ENCODE measurements around the gene UBXN2A.
"Not testable (repeated sequence)": the region's sequence is repeated elsewhere in the genome, so short reads cannot be mapped to it uniquely, and the experiment has no call there.

The UBXN2A gene

DNA sequence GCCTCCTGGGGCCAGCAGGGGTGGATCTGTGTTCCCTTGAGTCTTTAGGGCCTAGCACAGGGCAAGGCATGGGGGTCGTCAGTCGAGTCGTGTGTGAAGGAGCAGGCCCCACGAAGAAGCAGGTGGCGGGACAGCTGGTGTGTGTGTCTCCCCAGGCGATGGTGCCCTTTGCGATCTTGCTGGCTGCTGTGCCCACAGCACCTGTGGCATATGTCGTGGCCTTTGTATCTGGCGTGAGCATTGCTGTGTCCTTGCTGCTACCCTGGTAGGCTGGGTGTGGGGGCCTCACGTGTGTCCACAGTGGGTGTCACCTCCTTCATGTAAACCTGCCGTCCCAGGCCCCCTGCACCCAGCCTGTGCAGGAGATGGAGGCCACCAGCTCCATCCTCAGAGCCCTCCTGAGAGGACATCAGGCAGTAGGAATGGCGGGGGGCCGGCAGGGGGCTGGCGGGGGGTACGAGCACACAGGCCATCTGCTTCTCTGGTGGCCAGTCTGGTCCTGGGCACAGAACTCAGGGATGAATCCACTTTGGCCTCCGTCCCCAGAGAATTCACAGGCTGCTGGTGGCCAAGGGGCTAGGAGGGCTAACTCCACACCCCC lies 82.8 kb downstream of the UBXN2A start:
- Histone ChIP-seq H3K4me1 (peaks cover 14% of the 10 kb centered on the region), H3K27me3 (ENCODE audit: low read depth) (no peaks in the 10 kb centered on the region), H3K4me3 (no peak overlapping the region), H3K9me3 (no peaks in the 10 kb centered on the region), H3K36me3 (replicated peaks) (peaks cover 8% of the 10 kb centered on the region)
- no peak for DNase-seq (ENCODE audit: low spot score in 2 of 2)
- in situ Hi-C loops (cut with MboI; ENCODE audit: low sequenced_read_pairs), result no loop called here

DNA sequence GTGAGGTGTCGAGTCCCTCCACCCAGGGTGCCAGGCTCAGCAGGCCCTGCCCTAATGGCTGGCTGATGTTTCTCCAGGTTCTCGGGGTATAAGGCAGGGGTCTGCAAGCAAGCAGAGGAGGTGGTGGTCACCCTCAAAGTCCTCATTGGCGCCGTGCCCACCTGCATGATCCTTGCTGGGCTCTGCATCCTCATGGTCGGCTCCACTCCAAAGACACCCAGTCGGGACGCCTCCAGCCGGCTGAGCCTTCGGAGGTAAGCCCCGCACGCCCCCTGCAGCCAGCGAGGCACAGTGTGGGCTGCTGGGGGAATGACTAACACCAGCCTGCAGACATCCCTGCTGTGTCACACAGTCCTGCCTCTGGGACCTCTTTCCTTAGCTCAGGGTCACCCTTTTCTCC lies 83.8 kb downstream of the UBXN2A start:
- no peak for DNase-seq (ENCODE audit: low spot score in 2 of 2)
- H3K36me3 ChIP-seq (replicated peaks), result peaks cover 13% of the 10 kb centered on the region
- no peak overlapping the region for H3K4me3 ChIP-seq
- no peaks in the 10 kb centered on the region for H3K9me3 ChIP-seq
- H3K27me3 ChIP-seq (ENCODE audit: low read depth), result no peaks in the 10 kb centered on the region
- in situ Hi-C loops (cut with MboI; ENCODE audit: low sequenced_read_pairs), result no loop called here
- peaks cover 14% of the 10 kb centered on the region for H3K4me1 ChIP-seq

DNA sequence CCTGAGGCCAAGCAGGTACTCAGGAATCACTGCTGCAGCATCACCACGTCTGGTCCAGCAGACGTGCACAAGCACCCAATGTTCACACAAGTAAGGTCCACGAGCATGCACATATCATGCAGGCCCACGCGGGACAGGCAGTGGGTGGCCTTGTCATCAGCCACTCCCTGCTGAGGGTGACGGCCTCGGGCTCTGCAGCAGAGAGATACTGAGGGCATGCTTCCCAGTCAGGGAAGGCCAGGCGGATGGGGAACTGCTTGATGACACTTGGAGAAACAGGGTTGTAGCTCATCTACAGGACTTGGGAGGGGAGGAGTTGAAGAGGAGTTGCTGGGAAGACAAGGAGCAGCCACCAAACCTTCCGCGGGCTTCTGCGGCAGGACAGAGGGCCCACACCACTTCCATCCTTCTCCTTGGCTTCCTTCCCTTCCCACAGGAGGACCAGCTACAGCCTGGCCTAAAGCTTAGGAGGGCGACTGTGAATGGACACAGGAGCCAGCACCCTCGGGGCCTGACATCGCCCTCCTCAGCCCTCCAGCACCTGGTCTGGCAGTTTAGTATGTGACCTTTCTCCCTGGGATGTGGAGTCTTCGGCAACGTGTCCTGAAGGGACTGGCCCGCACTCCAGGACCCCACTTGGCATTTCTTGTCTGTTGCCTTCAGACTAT lies 84.9 kb downstream of the UBXN2A start:
- Histone ChIP-seq H3K4me1 (peaks cover 14% of the 10 kb centered on the region), H3K27me3 (ENCODE audit: low read depth) (no peaks in the 10 kb centered on the region), H3K4me3 (no peak overlapping the region), H3K36me3 (replicated peaks) (peaks cover 23% of the 10 kb centered on the region), H3K9me3 (no peaks in the 10 kb centered on the region)
- in situ Hi-C loops (cut with MboI; ENCODE audit: low sequenced_read_pairs), result no loop called here
- DNase-seq (ENCODE audit: low spot score in 2 of 2), result no peak

DNA sequence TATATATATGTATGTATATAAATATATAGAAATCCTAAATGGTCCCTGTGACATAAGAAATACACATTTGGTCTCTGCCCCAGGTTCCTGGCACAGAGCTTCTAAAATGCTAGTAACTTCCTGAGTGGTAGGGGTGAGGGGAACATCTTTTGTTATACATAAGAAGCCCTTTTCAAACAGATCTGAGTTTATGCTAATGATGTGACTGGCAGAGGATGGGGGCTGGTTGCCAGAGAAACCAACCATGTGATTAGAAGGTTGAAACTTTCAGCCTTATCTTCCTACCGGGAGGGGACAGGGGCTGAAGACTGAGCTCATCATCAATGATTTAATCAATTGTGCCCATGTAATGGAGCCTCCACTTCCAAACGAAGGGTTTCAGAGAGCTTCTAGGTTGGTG lies 86.0 kb downstream of the UBXN2A start:
- in situ Hi-C loops (cut with MboI; ENCODE audit: low sequenced_read_pairs), result no loop called here
- Histone ChIP-seq H3K27me3 (ENCODE audit: low read depth) (no peaks in the 10 kb centered on the region), H3K9me3 (no peaks in the 10 kb centered on the region), H3K4me1 (peaks cover 12% of the 10 kb centered on the region), H3K36me3 (replicated peaks) (peaks cover 34% of the 10 kb centered on the region), H3K4me3 (no peak overlapping the region)
- DNase-seq (ENCODE audit: low spot score in 2 of 2), result peak; percentile 74 to 95

DNA sequence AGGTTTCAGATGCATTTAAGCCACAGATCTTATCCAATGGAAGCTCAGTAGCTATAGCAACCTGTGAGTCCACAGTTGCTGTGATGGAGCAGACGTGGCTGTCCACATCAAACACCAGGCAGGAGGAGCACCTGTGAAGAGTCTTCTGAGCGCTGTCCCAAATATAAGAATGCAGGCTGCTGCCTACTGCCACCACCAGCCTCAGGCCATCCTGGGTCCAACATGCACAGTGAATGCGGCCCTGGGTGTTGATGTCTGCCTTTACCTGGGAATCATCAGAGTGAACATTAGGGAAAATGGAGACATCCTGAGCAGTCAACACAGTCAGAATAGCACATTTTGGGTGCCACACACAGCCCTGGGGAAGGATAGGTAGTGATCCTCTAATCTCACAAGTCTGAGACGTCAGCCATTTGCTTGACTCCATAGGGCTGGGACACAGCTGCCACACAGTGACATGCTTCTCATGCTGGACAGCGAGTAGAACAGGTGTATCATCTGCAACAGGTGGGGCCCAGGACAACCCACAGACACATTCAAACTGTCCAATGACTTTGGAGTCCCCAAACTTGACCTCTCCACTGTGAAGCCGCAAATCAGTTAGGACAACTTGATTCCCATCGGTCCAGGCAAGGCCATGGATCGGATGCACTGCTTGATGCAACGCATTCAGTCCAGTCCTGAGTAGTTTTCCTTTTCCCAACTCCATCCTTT lies 98.7 kb downstream of the UBXN2A start:
- Histone ChIP-seq H3K36me3 (replicated peaks) (peaks cover 23% of the 10 kb centered on the region), H3K27me3 (ENCODE audit: low read depth) (no peaks in the 10 kb centered on the region), H3K4me1 (no peaks in the 10 kb centered on the region; the same call in 1 of the 2 replicates), H3K9me3 (no peaks in the 10 kb centered on the region), H3K4me3 (no peak overlapping the region)
- in situ Hi-C loops (cut with MboI; ENCODE audit: low sequenced_read_pairs), result no loop called here
- DNase-seq (ENCODE audit: low spot score in 2 of 2), result no peak

DNA sequence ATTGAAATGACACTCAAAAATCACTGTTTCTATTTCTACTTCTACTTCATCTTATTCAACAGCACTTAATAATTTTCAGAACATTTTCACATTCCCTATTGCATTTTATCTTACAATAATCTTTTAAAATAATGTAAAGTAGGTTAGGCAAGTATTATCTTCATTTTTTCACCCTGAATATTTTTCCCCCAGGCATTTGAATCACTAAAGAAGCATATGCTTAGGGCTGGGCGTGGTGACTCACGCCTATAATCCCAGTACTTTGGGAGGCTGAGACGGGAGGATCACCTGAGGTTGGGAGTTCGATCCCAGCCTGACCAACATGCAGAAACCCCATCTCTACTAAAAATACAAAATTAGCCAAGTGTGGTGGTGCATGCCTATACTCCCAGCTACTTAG lies 100.2 kb downstream of the UBXN2A start:
- DNase-seq (ENCODE audit: low spot score in 2 of 2), result no peak
- H3K4me3 ChIP-seq, result no peak overlapping the region
- no peaks in the 10 kb centered on the region for H3K27me3 ChIP-seq (ENCODE audit: low read depth)
- peaks cover 23% of the 10 kb centered on the region for H3K36me3 ChIP-seq (replicated peaks)
- H3K9me3 ChIP-seq, result no peaks in the 10 kb centered on the region
- no peaks in the 10 kb centered on the region for H3K4me1 ChIP-seq
- in situ Hi-C loops (cut with MboI; ENCODE audit: low sequenced_read_pairs), result no loop called here

DNA sequence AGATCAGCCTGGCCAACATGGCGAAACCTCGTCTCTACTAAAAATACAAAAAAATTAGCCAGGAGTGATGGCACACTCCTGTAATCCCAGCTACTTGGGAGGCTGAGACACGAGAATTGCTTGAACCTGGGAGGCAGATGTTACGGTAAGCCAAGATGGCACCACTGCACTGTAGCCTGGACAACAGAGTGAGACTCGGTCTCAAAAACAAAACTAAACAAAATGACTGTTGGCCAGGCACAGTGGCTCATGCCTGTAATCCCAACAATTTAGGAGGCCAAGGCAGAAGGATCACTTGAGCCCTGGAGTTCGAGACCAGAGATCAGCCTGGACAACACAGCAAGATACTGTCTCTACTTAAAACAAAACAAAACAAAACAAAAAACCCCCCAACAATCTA lies 102.9 kb downstream of the UBXN2A start:
- H3K4me3 ChIP-seq; in situ Hi-C loops (cut with MboI; ENCODE audit: low sequenced_read_pairs); H3K4me1 ChIP-seq; DNase-seq (ENCODE audit: low spot score in 2 of 2); H3K27me3 ChIP-seq (ENCODE audit: low read depth); H3K9me3 ChIP-seq: not testable (repeated sequence)
- peaks cover 12% of the 10 kb centered on the region for H3K36me3 ChIP-seq (replicated peaks)

DNA sequence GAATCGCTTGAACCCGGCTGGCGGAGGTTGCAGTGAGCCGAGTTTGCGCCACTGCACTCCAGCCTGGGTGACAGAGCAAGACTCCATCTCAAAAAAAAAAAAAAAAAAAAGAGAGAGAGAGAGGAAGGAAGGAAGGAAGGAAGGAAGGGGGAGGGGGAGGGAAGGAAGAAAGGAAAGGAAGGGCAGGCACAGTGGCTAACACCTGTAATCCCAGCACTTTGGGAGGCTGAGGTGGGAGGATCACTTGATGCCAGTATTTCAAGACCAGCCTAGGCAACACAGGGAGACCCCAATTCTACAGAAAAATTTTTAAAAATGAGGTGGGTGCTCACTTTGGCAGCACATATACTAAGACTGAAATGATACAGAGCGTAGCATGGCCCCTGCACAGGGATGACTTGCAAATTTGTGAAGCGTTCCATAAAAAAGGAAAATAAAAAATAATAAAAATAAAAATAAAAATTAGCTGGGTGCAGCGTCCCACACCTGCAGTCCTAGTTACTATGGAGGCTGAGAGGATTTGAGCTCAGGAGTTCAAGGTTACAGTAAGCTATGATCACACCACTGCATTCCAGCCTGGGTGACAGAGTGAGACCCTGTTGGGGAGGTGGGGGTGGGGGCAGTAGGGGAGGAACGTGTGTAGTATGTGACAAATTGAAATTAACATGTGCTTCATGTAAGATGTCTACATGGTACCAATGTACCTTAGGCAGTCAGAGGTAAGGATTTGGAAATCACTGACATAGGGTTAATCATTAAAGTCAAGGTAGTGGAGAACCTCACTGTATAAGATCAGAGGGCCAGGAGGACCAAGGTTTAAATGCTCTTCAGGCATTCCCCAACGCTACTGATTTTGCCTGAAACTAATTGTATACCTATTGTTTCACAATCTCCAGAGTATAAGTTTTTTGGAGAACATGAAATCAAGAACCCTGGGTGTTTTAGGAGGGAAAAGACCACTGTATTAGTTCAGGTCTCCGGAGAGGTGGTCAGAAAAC lies 105.5 kb downstream of the UBXN2A start:
- Histone ChIP-seq H3K36me3 (replicated peaks) (no peaks in the 10 kb centered on the region), H3K9me3 (no peaks in the 10 kb centered on the region), H3K27me3 (ENCODE audit: low read depth) (no peaks in the 10 kb centered on the region), H3K4me1 (peaks cover 15% of the 10 kb centered on the region), H3K4me3 (peak overlapping the region; percentile 63)
- DNase-seq (ENCODE audit: low spot score in 2 of 2), result no peak
- in situ Hi-C loops (cut with MboI; ENCODE audit: low sequenced_read_pairs), result no loop called here

DNA sequence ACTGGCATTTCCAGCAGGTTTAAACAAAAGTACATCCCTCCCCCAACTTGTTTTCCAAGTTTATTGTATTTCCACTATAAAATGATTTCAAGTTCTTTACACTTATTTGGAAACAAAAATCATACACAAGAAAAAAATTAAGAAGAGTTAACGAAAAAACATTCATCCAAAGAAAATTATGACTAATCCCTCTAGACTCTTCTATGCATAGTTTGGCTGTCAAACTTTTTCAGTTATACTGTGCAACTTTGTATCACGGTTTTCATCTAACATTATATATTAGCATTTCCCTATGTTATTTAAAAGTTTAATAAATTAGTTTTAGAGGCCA lies 106.3 kb downstream of the UBXN2A start:
- H3K4me3 ChIP-seq, result peak overlapping the region; percentile 63
- H3K36me3 ChIP-seq (replicated peaks), result no peaks in the 10 kb centered on the region
- in situ Hi-C loops (cut with MboI; ENCODE audit: low sequenced_read_pairs), result no loop called here
- DNase-seq (ENCODE audit: low spot score in 2 of 2), result peak in 1 of 2 experiments; percentile 3
- H3K27me3 ChIP-seq (ENCODE audit: low read depth), result no peaks in the 10 kb centered on the region
- H3K4me1 ChIP-seq, result peaks cover 15% of the 10 kb centered on the region
- H3K9me3 ChIP-seq, result no peaks in the 10 kb centered on the region

DNA sequence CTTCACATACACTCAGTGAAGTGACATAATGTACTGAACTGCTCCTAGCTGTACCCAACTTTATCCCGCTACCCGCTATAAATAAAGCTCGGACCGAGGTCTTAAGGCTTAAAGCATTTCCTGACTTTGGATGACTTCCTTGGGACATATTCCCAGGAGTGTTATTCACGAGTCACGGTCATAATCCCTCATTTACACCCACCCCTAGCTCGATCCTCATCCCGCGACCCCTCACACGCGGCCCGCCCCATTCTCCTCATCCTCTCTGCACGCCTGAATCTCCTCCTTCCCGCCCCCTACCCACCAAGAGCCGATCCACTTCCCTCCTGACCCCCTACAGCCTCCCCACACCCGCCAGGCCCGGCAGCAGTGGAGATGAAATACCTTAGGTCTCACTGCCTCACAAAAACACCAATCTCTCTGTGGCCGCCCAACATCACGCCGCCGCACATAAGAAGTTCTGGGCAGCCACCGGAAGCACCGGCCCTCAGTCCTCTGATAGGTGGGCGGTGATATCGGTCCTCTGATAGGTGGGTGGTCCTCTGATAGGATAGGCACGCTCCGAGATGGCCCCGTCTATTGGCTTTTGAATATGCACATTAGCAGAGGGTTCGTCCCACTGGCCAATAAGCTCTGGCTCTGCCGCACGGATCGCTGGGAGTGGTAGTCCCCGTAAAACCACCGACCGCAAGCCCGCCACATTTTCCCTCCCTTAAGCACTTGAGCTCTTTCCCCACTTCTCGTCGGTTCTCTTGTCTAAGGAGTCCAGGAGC lies 106.9 kb downstream of the UBXN2A start, which contains the start of gene WDCP:
Gene WDCP (minus strand): TSS at position 462 of the 773 bp plus-strand sequence. CDS start 7,897 bp downstream, outside the sequence.
- peak within 1 kb of the TSS; percentile 63 for H3K4me3 ChIP-seq
- no peaks in the 10 kb centered on the region for H3K27me3 ChIP-seq (ENCODE audit: low read depth)
- H3K4me1 ChIP-seq, result peaks cover 15% of the 10 kb centered on the region
- in situ Hi-C loops (cut with MboI; ENCODE audit: low sequenced_read_pairs), result no loop called here
- H3K9me3 ChIP-seq, result no peaks in the 10 kb centered on the region
- DNase-seq (ENCODE audit: low spot score in 2 of 2), result peak; percentile 97 to 99
- no peaks in the 10 kb centered on the region for H3K36me3 ChIP-seq (replicated peaks)

DNA sequence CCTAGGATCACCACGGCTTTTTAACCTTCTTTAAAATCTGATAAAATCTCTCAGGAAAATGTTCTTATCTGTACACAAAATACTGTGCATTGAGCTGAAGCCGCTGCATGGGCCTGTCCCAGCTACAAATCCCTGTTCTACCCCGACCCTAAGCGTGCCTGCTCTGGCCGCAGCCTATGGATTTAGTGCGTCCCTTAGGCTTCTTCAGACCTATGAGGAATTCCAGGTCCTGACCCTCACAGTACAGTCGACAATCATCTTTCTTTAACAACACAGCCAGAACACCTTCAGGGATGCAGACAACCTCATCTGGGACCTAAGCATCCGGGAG lies 107.4 kb downstream of the UBXN2A start:
- H3K4me3 ChIP-seq, result peak overlapping the region; percentile 63
- in situ Hi-C loops (cut with MboI; ENCODE audit: low sequenced_read_pairs), result no loop called here
- no peak for DNase-seq (ENCODE audit: low spot score in 2 of 2)

DNA sequence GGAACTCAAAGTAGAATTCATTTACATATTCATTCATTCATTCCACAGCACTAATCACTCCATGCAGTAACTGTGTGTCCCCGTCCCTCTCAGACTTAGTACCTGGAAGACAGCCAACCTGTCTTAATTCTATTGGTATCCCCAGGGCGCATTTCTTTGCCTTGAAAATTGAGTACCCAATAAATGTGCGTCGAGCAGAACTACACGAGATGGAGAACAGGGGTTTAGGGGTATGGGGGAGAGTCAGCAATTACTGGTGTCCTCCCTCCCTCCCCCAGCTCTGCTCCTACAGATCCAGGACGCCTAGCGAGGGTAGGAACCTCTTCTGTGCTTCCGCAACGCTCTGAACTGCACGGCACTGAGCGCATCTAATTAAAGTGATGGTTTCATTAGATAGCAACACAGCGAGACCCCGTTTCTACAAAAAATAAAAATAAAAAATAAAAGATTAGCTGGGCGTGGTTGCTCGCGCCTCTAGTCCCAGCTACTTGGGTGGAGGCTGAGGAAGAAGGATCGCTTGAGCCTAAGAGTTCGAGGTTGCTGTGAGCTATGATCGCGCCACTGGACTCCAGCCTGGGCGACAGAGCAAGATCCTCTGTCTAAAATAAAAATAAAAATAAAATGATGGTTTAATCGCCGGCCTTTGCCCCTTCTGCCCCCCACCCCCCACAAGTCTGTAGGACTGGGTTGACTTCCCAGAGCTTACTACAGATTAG lies 108.7 kb downstream of the UBXN2A start:
- in situ Hi-C loops (cut with MboI; ENCODE audit: low sequenced_read_pairs), result no loop called here
- Histone ChIP-seq H3K36me3 (replicated peaks) (no peaks in the 10 kb centered on the region), H3K9me3 (no peaks in the 10 kb centered on the region), H3K4me3 (peak overlapping the region; percentile 74), H3K27me3 (ENCODE audit: low read depth) (no peaks in the 10 kb centered on the region), H3K4me1 (peaks cover 15% of the 10 kb centered on the region)
- DNase-seq (ENCODE audit: low spot score in 2 of 2), result peak; percentile 42 to 48

More for the DNA sequence above, 107.4 kb downstream of the UBXN2A start:
- no peaks in the 10 kb centered on the region for H3K27me3 ChIP-seq (ENCODE audit: low read depth)
- H3K4me1 ChIP-seq, result peaks cover 15% of the 10 kb centered on the region
- no peaks in the 10 kb centered on the region for H3K9me3 ChIP-seq
- H3K36me3 ChIP-seq (replicated peaks), result no peaks in the 10 kb centered on the region

All from HAP-1 (cell line).